ENCODE results near the gene KCNG2. TPM values are rescaled to one million over a fixed set of nuclear protein-coding genes. Genes with fewer than 3 reads are reported as not detected.

KCNG2 gene
- total and polyA plus RNA-seq, 2 of the 4 experiments (the other 2 are of a cell fraction) = not detected

DNA sequence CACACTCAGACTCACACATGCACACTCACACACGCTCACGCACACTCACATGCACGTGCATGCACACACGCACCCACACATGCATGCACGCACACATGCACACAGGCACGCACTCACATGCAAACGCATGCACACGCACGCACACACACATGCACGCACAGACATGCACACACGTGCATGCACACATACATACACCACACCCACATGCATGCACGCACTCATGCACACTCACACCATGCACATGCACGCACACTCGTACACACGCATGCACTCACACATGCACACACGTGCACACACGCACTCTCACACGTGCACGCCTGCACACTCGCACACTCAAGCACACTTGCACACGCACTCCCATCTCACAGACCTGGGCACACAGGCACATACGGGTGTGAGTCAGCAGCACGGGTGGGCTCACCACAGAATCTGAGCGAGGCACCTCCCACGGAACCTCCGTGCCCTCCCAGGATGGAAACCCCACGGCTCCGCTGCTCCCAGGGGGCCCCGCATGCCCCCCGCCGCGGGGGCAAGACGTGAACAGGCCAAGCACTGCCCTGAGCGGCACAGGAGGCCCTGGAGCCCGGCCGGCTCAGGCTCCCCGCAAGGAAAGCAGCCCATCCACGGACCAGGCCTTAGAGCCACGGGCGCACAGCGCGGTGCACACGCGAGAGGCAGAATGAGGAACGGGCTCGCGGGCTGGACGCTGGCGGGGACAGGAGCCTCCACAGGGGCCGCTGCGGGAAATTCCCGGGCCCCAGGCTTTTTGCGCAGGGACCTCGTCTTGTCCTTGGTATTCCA lies 8.4 kb upstream of the KCNG2 start:
- no peak overlapping the region for H3K9ac ChIP-seq (ENCODE audit: low read depth, low read length)
- no peak overlapping the region for H2BK20ac ChIP-seq (ENCODE audit: low read depth, low read length)
- intact Hi-C loops (cut with micrococcal nuclease) (no loop called here), in situ Hi-C loops (cut with MboI; ENCODE audit: low sequenced_read_pairs) (no loop called here), dilution Hi-C loops (cut with HindIII; ENCODE audit: low sequenced_read_pairs, unreplicated experiment) (no loop called here)
- H3K36me3 ChIP-seq (ENCODE audit: control insufficient read depth, insufficient read depth, low read length) = no peaks in the 10 kb centered on the region
- H2BK120ac ChIP-seq (ENCODE audit: low read depth, low read length) = no peak overlapping the region
- H3K14ac ChIP-seq (replicated peaks; ENCODE audit: low read depth, low read length) = no peak overlapping the region
- BruUV-seq (replicated peaks) = no TSS peak
- H3K4ac ChIP-seq (ENCODE audit: low read depth, low read length) = no peak overlapping the region; the same call in 1 of the 2 replicates
- no peak overlapping the region for H3K4me3 ChIP-seq (ENCODE audit: insufficient read depth, low read depth, low read length)
- ATAC-seq (ENCODE audit: low read depth) = no peak
- H3K79me1 ChIP-seq (ENCODE audit: low read depth in 1 of 2, low read length in 2 of 2) = no peaks in the 10 kb centered on the region
- peaks cover 10% of the 10 kb centered on the region for H3K9me1 ChIP-seq (ENCODE audit: insufficient read depth, low read length)
- WGBS, 2 experiments (ENCODE audit: extremely low coverage in 2 of 2, insufficient read length in 1 of 2) = 93% methylated on average over 51 of the region's 54 CpGs; no CpG with 5 or more reads in 1 of the 2 experiments
- no peak for DNase-seq
- H3K27me3 ChIP-seq (ENCODE audit: control insufficient read depth, insufficient read depth, low read length) = peaks cover 23% of the 10 kb centered on the region
- H3K18ac ChIP-seq (ENCODE audit: low read depth, low read length) = no peak overlapping the region
- H3K23ac ChIP-seq (ENCODE audit: low read depth, low read length) = no peak overlapping the region
- H2BK5ac ChIP-seq (ENCODE audit: low read depth, low read length, poor library complexity, severe bottlenecking) = no peak overlapping the region
- H2BK15ac ChIP-seq (ENCODE audit: low read depth, low read length) = no peak overlapping the region
- H3K9me3 ChIP-seq (ENCODE audit: control insufficient read depth, insufficient read depth, low read length) = no peaks in the 10 kb centered on the region; the same call in 1 of the 2 replicates
- H4K8ac ChIP-seq (ENCODE audit: low read depth in 2 of 2, low read length in 2 of 2) = no peak overlapping the region
- no peak overlapping the region for H3K56ac ChIP-seq (ENCODE audit: extremely low read depth, insufficient read depth, low read length)
- no peak overlapping the region for H2AFZ ChIP-seq (replicated peaks; ENCODE audit: low read length, poor library complexity)
- H4K5ac ChIP-seq (ENCODE audit: low read depth, low read length) = no peak overlapping the region
- no peak overlapping the region for H4K91ac ChIP-seq (ENCODE audit: insufficient read depth, low read depth, low read length)
- H3K27ac ChIP-seq (ENCODE audit: insufficient read depth, low read length) = no peak overlapping the region
- ChIA-PET CTCF (no interaction called here), POLR2A (ENCODE audit: unreplicated experiment) (no interaction called here)
- no peak overlapping the region for H3K4me2 ChIP-seq (ENCODE audit: low read depth, low read length)
- H4K20me1 ChIP-seq (ENCODE audit: insufficient read depth, low read length) = no peaks in the 10 kb centered on the region
- H2AK9ac ChIP-seq (replicated peaks; ENCODE audit: low read depth, low read length, poor library complexity) = no peak overlapping the region
- no peak overlapping the region; the same call in 1 of the 2 replicates for H2AK5ac ChIP-seq (ENCODE audit: low read depth, low read length)
- peaks cover 22% of the 10 kb centered on the region for H3K4me1 ChIP-seq (ENCODE audit: control insufficient read depth, insufficient read depth, low read length)
- TF ChIP-seq, protein P1, sequence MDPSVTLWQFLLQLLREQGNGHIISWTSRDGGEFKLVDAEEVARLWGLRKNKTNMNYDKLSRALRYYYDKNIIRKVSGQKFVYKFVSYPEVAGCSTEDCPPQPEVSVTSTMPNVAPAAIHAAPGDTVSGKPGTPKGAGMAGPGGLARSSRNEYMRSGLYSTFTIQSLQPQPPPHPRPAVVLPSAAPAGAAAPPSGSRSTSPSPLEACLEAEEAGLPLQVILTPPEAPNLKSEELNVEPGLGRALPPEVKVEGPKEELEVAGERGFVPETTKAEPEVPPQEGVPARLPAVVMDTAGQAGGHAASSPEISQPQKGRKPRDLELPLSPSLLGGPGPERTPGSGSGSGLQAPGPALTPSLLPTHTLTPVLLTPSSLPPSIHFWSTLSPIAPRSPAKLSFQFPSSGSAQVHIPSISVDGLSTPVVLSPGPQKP (IDR thresholded peaks at IDR 0.05; ENCODE audit: borderline replicate concordance, low read depth, low read length) = no peak
- no peak for TF ChIP-seq MXI1 (IDR thresholded peaks at IDR 0.05; ENCODE audit: borderline replicate concordance, low read depth, low read length)
- TF ChIP-seq CEBPB (IDR thresholded peaks at IDR 0.05; ENCODE audit: low read depth, low read length) = no peak
- no peak for TF ChIP-seq FOS (IDR thresholded peaks at IDR 0.05; ENCODE audit: low read depth, low read length)
- no peak for TF ChIP-seq MAZ (IDR thresholded peaks at IDR 0.05; ENCODE audit: borderline replicate concordance, low read depth, low read length)
- TF ChIP-seq RFX5 (IDR thresholded peaks at IDR 0.05; ENCODE audit: low read depth, low read length) = no peak
- TF ChIP-seq POLR2A (IDR thresholded peaks at IDR 0.05; ENCODE audit: low read depth, low read length) = no peak
- no peak for TF ChIP-seq MAFK (IDR thresholded peaks at IDR 0.05; ENCODE audit: low read depth, low read length)
- no peak for TF ChIP-seq SMC3 (IDR thresholded peaks at IDR 0.05; ENCODE audit: low read depth, low read length)
- TF ChIP-seq NFE2L2 (IDR thresholded peaks at IDR 0.05; ENCODE audit: low read depth, low read length) = no peak
- no peak for TF ChIP-seq CTCF (conservative IDR thresholded peaks at IDR 0.05; ENCODE audit: low read depth, low read length)
- TF ChIP-seq RAD21 (IDR thresholded peaks at IDR 0.05; ENCODE audit: low read length) = no peak
- no peak for TF ChIP-seq BHLHE40 (IDR thresholded peaks at IDR 0.05; ENCODE audit: low read depth, low read length)
- TF ChIP-seq, protein P2, sequence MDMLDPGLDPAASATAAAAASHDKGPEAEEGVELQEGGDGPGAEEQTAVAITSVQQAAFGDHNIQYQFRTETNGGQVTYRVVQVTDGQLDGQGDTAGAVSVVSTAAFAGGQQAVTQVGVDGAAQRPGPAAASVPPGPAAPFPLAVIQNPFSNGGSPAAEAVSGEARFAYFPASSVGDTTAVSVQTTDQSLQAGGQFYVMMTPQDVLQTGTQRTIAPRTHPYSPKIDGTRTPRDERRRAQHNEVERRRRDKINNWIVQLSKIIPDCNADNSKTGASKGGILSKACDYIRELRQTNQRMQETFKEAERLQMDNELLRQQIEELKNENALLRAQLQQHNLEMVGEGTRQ (IDR thresholded peaks at IDR 0.05; ENCODE audit: low read depth, low read length) = no peak
- no peak for TF ChIP-seq CHD1 (IDR thresholded peaks at IDR 0.05; ENCODE audit: low read depth, low read length)

Data from IMR-90 (cell line).